Measurements from ENCODE around the gene SYPL1. TPM values are rescaled to one million over a fixed set of nuclear protein-coding genes. Genes with fewer than 3 reads are reported as not detected.

SYPL1 gene
- polyA plus RNA-seq, 1 donor from 2014 or later: 17.4 TPM

GRCh38 chr7:106045139-106045538 is 67.0 kb downstream of the SYPL1 start:
- Histone ChIP-seq H3K4me2 (ENCODE audit: low read length) (no peak overlapping the region), H3K36me3 (ENCODE audit: insufficient read depth, low read length) (no peaks in the 10 kb centered on the region), H3K79me2 (replicated peaks; ENCODE audit: insufficient read depth, low read length) (no peaks in the 10 kb centered on the region), H3F3A (ENCODE audit: insufficient read depth, low read length, poor library complexity, severe bottlenecking) (no peaks in the 10 kb centered on the region), H4K20me1 (ENCODE audit: insufficient read depth) (no peaks in the 10 kb centered on the region), H3K27me3 (ENCODE audit: insufficient read depth, low read depth, low read length) (no peaks in the 10 kb centered on the region), H3K9me2 (ENCODE audit: insufficient read depth, low read length) (no peaks in the 10 kb centered on the region), H3K9me3 (ENCODE audit: low read length) (no peaks in the 10 kb centered on the region), H3K27ac (ENCODE audit: low read length) (no peak overlapping the region), H2AFZ (ENCODE audit: low read depth, low read length) (no peak overlapping the region), H3K9ac (ENCODE audit: low read length) (no peak overlapping the region), H3K4me3 (ENCODE audit: low read length) (no peak overlapping the region)
- TF ChIP-seq MXI1 (conservative IDR thresholded peaks at IDR 0.05; ENCODE audit: poor library complexity, severe bottlenecking) (no peak), SMC3 (conservative IDR thresholded peaks at IDR 0.05; ENCODE audit: poor library complexity) (no peak), CTCF (IDR thresholded peaks at IDR 0.05; ENCODE audit: poor library complexity, severe bottlenecking) (no peak), RAD21 (conservative IDR thresholded peaks at IDR 0.05) (no peak), POLR2AphosphoS5 (IDR thresholded peaks at IDR 0.05) (no peak), EP300 (conservative IDR thresholded peaks at IDR 0.05; ENCODE audit: poor library complexity, severe bottlenecking) (no peak), REST (IDR thresholded peaks at IDR 0.05; ENCODE audit: borderline replicate concordance) (no peak), TAF1 (IDR thresholded peaks at IDR 0.05; ENCODE audit: low read depth) (no peak), EZH2 (IDR thresholded peaks at IDR 0.05; ENCODE audit: borderline replicate concordance, insufficient read depth, low read length, poor library complexity, severe bottlenecking) (no peak)

- Histone ChIP-seq H3K9me3 (ENCODE audit: low read length) (no peaks in the 10 kb centered on the region), H3K4me3 (ENCODE audit: low read length) (peak overlapping the region; percentile 44), H4K20me1 (ENCODE audit: insufficient read depth) (no peaks in the 10 kb centered on the region), H3K36me3 (ENCODE audit: insufficient read depth, low read length) (no peaks in the 10 kb centered on the region), H3K4me2 (ENCODE audit: low read length) (peak overlapping the region; percentile 58), H3K27me3 (ENCODE audit: insufficient read depth, low read depth, low read length) (no peaks in the 10 kb centered on the region), H3K9ac (ENCODE audit: low read length) (peak overlapping the region; percentile 52), H2AFZ (ENCODE audit: low read depth, low read length) (peak overlapping the region; percentile 46), H3K9me2 (ENCODE audit: insufficient read depth, low read length) (no peaks in the 10 kb centered on the region), H3K27ac (ENCODE audit: low read length) (peak overlapping the region; percentile 50), H3F3A (ENCODE audit: insufficient read depth, low read length, poor library complexity, severe bottlenecking) (no peaks in the 10 kb centered on the region), H3K79me2 (replicated peaks; ENCODE audit: insufficient read depth, low read length) (no peaks in the 10 kb centered on the region)
- no peak for TF ChIP-seq POLR2AphosphoS5 (IDR thresholded peaks at IDR 0.05)
- no peak for TF ChIP-seq EZH2 (IDR thresholded peaks at IDR 0.05; ENCODE audit: borderline replicate concordance, insufficient read depth, low read length, poor library complexity, severe bottlenecking)
- TF ChIP-seq REST (IDR thresholded peaks at IDR 0.05; ENCODE audit: borderline replicate concordance): no peak
- TF ChIP-seq MXI1 (conservative IDR thresholded peaks at IDR 0.05; ENCODE audit: poor library complexity, severe bottlenecking): no peak
- no peak for TF ChIP-seq SMC3 (conservative IDR thresholded peaks at IDR 0.05; ENCODE audit: poor library complexity)
- no peak for TF ChIP-seq CTCF (IDR thresholded peaks at IDR 0.05; ENCODE audit: poor library complexity, severe bottlenecking)
- TF ChIP-seq RAD21 (conservative IDR thresholded peaks at IDR 0.05): no peak
- TF ChIP-seq EP300 (conservative IDR thresholded peaks at IDR 0.05; ENCODE audit: poor library complexity, severe bottlenecking): no peak
- no peak for TF ChIP-seq TAF1 (IDR thresholded peaks at IDR 0.05; ENCODE audit: low read depth)
Observed at GRCh38 chr7:106042196-106042611, 69.9 kb downstream of the SYPL1 start.
